ENCODE data around the gene PIP5K1B. TPM values are rescaled to one million over a fixed set of nuclear protein-coding genes. Genes with fewer than 3 reads are reported as not detected.
"Not testable (repeated sequence)": the region's sequence is repeated elsewhere in the genome, so short reads cannot be mapped to it uniquely, and the experiment has no call there.

The PIP5K1B gene
- polyA plus RNA-seq, 1 donor, result 1.1 TPM

DNA sequence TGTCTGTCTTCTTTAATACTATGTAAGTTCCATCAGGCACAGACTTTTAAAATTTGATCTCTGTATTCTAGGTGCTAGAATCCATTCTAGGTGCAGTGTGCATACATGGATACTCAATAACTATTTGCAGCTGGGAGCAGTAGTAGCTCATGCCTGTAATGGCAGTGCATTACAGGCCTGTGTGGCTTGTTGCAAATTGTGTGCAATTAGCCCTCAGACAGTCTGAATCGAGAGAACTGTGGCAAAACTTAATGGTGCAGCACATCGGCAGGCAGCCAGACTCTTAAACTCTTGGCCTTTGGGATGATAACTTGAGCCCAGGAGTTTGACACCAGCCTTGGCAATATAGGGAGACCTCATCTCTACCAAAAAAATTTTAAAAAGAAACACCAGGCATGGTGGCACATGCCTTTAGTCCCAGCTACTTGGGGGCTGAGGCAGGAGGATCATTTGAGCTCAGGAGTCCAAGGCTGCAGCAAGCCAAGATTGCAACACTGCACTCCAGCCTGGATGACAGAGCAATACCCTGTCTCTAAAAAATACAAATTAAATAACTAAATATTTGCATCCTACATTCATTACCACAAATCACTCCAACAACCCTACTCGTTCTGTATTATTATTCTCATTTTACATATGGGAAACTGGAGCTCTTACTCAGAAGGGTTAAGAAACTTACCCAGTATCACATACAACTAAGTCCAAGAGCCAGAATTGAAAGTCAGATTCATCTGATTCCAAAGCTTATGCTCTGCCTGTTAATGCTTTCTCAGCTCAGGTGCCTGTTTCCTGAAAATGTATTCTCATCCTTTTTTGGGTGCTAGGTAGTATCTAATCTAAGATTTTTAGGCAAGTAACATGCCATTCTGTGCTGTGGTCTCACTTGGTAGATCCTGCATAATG, 278.7 kb downstream of the PIP5K1B start:
- DNase-seq (ENCODE audit: low read depth), result no peak

DNA sequence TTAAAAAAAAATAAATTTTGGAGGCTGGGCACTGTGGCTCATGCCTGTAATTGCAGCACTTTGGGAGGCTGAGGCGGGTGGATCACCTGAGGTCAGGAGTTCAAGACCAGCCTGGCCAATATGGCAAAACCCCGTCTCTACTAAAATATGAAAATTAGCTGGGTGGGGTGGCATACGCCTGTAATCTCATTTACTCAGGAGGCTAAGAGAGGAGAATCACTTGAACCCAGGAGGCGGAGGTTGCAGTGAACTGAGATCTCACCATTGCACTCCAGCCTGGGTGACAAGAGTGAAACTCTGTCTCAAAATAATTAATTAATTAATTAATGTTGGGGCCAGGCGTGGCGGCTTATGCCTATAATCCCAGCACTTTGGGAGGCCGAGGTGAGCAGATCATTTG, 281.9 kb downstream of the PIP5K1B start:
- DNase-seq (ENCODE audit: low read depth), result not testable (repeated sequence)

DNA sequence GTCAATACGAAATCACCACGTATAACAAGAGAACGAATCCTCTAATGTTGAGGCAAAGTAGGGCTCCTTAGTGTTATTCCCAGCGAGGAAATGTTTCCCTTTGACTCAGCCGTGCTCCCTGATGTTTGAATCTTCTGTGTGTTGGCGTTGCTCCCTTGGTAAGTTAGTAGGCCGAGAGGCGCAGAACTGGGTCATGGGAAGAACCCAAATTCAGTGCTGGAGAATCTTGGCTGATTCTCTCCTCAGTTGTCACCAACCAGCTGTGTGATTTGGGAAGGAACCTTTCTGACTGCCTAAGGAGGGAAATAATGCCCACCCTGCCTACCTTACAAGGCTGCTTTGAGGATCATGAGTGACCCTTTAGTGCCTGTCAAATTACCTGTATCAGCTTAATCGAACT, 286.4 kb downstream of the PIP5K1B start:
- no peak for DNase-seq (ENCODE audit: low read depth)

DNA sequence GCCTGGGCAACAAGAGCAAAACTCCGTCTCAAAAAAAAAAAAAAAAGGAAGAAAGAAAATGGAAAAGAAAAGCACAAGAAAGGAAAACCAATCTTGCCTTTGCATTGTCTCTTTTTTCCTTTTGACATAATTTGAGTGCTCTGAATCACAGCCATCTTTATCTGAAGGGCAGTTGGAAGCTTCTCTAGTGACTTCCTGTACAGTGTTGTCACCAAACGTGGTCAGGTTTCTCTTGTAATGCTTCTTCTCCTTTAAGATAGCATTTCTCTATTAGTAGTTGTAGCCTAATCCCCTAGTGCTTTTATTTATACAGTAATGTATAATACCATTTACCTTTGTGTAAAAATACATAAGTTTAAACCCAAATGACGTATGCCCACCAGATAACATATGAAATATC, 290.7 kb downstream of the PIP5K1B start:
- no peak for DNase-seq (ENCODE audit: low read depth)

DNA sequence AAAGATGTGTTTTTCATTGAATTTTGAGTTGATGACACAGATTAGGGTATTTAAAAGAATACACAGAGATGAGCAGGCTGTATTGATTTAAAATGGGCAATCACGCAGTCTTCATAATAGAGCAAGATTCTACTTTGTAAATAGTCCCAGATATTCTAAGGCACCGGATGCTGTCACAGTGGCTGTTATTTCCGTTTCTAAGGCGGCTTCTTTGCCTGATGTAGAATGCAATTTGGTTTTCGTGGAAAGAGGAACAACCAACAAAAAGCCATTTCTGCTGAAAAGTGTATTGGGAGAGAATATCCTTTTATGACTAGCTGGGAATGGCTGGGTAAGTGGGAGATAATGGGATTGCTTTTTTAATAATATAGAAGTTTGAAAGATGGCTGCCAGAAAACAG, 291.4 kb downstream of the PIP5K1B start:
- DNase-seq (ENCODE audit: low read depth), result no peak

DNA sequence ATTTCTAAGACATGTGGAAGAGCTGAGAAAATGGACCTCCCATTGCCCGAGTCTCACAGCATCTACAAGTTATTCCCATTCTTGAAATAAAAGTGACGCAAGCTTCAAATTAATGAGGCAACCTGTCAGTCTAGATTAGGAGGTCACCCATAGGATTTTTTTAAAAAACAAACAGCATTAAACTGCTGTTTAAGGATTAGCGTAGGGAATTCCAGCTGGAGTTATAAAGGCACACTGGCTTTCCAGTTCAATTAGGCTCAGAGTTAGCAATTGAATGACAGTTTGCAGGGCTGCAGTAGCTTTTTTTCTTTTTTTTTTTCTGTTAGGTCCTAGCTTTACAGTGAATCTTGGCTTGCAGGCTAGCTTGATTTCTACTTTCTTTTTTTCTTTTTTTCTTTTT, 292.6 kb downstream of the PIP5K1B start:
- no peak for DNase-seq (ENCODE audit: low read depth)

DNA sequence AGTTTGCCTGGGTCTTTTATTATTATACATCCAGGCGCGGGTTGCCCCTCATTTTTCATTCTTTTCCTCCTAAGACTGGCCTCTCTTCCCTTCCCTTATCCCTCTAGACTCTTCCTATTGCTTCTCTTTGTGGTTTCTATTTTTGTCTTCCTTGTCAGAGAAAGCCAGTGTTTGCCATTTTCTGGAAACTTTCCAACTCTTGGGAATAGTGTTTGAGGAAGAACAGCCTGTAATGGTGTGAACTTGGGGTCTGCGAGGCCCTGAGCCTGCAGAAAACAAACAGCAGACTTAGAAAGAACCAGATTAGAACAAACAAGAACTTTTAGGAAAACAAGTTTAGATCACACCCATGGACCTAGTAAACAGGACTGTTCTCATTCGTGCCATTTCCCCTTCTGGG, 293.3 kb downstream of the PIP5K1B start:
- no peak for DNase-seq (ENCODE audit: low read depth)

DNA sequence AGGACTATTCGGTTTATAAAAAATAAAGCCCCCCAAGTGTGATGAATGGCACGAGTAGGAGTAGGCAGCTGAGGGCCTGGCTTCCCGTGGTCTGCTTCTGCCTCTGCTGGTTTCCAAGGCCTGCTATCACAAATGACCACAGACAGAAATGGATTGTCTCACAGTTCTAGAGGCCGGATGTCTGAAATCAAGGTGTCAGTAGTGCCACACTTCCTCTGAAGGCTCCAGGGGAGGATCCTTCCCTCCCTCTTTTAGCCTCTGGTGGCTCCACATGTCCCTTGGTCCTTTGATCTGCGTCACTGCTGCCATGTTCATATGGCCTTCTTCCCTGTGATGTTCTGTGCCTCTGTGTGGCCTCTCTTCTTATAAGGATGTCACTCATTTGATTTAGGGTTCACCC, 293.8 kb downstream of the PIP5K1B start:
- DNase-seq (ENCODE audit: low read depth), result no peak

DNA sequence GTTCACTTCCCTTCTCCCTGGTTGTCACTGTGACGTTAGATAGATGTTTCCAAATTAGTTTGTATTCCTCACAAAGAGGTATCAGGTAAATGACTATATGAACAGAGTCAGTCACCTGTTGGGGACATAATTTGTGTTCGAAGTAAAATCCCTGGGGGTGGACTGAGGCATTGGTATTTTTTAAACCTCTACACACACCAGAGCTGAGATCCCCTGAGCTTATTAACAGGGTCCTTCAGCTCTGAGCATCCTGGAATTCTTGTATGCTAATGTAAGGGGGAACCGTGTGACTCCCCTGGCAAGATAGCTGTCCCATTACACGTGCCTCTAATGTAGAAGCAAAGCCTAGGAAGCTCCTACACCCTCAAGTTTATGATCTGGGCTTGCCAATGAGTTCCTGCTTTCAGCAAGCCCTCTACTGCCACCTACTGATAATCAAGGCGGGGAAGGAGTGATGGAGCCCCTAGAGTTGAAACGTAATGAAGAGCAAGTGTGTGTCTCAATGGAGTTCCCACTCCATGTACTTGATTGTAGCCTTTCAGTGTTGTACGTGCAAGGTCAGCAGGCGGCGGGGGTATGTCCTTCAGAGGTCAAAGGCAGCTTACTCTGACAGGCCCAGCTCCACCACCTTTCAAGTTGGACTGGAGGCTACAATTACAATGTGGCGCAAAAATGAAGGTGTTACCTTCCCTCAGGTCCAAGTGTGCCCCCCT, 294.5 kb downstream of the PIP5K1B start:
- peak; percentile 41 for DNase-seq (ENCODE audit: low read depth)

DNA sequence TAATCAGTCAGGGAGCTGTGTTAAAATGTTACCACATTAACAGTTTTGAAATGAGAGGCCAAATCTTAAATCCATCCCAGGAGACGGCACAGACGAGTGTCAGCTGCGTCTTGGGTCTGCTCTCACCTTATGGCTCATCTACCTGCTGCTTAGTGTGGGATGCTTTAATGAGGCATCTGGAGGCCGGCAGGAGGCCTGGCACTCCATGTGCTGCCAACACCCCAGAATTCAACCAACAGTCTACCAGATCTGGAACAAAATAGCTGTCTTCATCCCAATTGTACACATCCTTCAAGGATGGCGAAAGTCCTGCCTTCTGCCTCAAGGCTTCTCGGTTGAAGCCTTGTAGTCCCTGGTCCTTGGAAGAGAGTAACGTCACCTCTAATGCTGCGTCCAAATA, 296.9 kb downstream of the PIP5K1B start:
- DNase-seq (ENCODE audit: low read depth), result no peak

DNA sequence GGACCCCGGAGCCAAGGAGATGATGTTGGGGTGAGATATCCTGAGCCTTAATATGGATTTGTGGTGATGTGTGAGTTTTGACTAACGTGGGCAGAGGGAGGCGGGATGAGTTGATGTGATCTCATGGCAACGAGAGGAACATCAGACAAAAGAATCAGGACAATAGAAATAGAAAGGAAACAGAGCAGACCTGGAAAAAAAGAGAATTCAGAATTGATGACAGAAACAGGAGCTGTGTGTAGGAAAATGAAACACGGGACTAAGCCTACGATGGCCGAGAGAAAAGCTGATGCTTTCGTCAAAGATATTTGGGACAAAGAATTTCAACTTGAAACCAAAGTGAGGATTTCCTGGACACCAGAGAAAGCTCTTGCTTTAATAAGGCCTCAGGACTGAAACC, 298.0 kb downstream of the PIP5K1B start:
- no peak for DNase-seq (ENCODE audit: low read depth)

DNA sequence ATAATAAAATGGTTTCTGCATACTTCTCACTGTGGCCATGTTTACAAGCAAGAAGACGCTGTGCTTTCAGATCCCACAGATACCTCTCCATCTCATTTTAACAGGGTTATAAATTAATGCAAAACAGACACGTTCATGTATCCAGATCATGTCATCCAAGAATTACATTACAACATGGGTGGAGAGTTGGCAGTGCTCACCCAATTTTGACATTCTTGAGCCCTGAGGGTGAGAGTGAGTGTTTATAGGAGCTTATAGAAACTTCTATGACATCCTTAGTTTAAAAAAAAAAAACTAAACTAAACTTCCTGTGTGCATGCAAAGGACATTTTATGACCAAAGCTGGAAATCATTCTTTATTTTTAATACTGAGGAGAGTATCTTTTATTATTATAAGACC, 299.8 kb downstream of the PIP5K1B start:
- DNase-seq (ENCODE audit: low read depth), result no peak

DNA sequence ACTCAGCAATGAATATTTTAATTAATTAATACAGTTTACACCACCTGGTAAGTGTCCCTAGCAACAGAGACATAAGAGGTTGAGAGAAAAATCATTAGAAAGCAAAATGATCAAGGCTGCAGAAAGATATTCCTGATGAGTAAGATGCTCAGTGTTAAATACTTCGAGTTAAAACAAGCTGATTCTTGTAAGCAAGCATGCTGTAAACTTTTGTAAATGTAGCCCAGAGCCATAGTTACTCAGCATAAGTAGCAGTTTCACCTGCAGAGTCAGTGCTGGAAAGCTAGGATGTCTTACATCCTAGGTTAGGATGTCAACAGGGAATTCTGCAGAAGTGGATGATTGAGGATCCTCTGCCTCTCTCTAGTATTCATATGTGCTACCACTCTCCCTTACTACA, 304.7 kb downstream of the PIP5K1B start:
- DNase-seq (ENCODE audit: low read depth), result no peak

DNA sequence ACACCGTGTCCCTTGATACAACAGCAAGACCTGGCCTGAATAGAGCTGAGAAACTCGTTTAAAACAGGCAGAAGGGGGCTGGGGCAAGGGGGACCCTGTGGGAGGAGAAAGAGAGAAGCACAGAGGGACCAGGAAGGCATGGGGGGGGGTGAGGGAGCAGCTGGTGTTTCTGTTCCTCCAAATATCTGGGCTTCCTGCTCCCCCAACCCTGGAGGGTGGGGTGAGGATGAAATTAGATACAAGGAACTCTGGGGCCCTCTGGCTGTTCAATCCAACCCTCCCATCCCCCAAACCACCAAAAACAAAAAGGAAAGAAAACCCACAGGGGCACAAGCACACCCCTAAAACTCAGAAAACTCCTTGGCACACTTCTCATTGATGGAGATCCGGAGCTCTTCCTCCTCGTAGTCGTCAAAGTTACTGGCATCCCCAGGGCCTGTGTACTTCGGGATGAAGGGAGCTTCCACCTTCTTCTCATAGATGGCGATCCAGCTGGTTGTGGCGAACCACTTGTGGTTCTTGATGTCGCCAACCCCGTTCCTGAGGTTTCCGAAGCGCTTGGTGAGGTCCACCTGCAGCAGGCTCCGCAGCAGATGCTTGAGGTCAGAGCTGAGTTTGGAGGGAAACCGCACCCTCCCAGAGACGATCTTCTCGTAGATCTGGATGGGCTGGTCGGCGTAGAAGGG, 307.8 kb downstream of the PIP5K1B start:
- no peak for DNase-seq (ENCODE audit: low read depth)

DNA sequence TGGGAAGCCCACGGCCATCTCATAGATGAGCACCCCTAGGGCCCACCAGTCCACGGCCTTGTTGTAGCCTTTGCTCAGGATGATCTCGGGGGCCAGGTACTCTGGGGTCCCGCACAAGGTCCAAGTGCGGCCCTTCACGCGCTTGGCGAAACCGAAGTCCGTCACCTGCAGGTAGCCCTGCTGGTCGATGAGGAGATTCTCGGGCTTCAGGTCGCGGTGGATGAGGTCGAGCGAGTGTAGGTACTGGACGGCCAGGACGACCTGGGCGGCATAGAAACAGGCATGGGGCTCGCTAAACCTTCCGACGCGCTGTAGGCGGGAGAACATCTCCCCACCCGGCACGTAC, 308.3 kb downstream of the PIP5K1B start:
- no peak for DNase-seq (ENCODE audit: low read depth)

DNA sequence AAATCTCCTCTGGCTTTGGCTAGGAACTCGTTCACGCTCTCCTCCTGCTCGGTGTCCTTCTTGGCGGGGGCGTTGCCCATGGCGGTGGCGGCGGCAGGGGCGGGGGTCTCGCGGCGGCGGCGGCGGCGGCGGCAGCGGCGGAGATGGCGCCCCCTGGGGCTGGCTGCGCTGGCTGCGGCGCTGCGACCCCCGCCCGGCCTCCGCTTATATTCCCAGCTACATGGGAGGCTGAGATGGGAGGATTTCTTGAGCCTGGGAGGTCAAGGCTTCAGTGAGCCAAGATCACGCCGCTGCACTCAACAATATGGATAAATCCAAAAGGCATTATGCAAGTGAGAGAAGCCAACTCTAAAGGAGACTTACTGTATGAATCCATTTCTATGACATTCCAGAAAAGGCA, 309.0 kb downstream of the PIP5K1B start, which contains the start of gene PRKACG:
Gene PRKACG, minus strand, starts transcription at position 101 of the 400 bp plus-strand sequence. Its CDS starts 21 bp downstream, at position 80.
- no peak for DNase-seq (ENCODE audit: low read depth)

DNA sequence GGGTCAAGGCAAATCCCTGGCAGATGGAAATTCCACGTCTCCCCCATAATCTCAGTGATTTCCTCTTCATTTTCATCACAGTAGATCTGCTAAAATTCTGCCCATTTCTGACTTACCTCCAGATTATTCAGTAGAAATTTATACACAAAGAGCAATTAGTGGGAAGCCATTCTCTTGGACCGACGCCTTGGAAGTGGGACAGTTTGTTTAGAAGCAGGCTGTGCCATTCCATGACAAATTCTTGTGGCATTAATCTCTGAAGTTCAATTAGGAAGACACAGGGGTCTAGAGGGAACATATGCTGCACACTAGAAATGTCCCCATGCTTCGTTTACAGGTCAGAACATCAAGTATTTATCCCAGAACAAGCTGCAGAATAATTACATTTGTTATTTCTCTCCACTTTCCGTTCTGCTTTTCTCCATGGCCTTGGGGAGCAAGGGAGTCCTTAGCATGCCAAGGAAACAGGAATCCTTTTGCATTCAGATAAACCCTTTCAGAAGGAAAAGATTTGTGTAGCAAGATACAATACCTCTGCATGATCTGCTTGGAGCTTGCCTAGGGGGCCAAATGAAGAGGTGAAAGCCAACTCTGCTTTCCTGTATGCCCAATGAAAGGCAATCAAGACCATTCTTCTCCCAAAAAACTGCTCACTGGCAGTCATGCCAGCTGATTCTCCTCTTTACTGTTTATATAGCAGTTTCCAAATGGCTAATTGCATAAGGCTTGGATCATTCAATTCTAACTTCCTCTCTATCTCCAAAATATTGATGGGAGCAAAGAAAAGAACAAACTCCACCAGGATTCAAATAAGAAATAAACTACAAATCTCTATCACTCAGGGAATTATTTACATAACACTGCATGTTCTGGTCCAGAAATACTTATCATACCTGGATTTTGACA, 311.4 kb downstream of the PIP5K1B start:
- DNase-seq (ENCODE audit: low read depth), result no peak

DNA sequence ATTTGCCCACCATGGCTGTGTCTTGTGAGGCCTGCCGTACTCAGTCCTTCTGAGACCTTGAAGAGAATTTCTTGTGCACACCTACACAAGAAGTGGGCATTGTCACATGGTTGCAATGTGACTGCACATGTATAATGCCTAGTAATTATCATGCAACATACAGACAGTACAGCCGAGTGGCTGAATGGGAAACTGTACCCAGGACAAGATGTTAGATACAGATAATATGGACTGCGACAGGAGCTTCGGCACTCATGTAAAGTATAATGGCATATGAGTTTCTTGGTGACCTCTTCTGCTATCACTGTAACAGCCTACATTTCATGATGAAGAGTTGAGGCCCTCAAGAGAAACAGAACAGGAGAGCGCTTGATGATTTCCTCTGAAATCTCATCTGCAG, 313.7 kb downstream of the PIP5K1B start:
- DNase-seq (ENCODE audit: low read depth), result no peak

DNA sequence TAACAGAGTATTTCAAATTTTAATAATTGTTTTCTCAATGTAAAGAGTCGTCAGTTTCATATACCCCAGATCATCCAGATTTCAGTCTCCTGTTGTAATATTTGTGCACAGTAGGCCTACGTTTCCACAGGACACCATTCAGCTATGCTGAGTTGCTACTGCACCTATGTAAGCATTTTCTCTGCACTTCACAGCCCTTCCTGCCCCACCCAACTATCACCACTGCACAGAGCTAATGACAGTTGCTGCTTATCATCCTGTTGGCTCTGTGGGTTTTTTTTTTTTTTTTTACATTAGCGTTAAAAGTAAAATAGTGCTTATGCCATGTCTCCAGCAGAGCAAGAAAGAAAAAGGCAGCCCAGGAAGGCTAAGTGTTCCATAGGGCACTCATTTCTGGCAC, 314.8 kb downstream of the PIP5K1B start:
- DNase-seq (ENCODE audit: low read depth), result no peak

DNA sequence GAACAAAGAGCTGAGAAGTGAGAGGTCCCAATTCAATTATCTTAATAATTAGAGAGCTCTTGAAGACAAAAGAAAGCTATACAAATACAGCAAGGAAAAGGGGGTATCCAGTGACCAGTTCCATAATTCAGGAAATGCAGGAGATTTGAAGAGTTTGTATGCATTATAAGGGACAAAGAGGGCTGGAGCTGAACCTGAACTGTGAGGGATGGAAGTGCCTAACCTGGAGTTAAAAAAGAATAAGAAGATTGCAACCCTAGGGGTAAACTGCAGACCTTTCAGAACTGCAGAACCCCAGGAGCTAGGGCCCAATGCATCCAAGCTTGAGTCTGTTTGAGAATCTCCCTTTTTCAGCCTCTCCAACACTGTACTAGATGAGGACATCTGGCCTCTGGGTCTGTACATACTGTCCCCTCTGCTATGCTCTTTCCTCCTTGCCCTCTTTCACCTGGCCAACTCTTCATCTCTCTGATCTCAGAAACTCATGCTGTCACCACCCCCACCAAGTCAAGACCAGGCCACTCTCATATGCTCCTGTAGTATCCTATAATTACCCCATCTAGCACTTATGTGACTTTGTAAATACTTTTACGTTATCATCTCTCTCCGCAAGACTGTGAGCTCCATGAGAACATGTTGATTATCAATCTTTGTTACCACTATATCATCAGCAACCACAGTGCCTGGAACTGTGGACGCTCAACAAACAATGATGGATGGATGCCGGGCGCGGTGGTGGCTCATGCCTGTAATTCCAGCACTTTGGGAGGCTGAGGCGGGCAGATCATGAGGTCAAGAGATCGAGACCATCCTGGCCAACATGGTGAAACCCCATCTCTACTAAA, 315.5 kb downstream of the PIP5K1B start:
- DNase-seq (ENCODE audit: low read depth), result no peak

DNA sequence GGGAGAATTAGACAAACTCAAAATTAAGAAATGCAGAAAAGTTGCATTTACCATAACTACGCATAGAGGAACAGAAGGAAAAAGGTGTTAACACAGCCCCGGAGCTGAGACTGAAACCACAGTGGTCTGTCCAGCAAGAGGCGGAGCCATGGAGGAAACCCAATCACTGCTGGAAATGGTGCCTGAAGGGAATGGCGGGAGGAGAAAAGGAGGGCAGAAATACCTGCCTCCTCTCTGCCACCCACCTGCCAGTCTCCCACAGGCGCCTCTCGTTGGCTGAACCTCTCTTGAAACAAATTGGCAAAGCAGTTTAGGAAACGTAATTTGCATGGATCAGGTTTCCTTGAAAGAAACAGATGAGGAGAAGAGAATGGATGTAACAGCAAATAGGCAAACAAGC, 318.6 kb downstream of the PIP5K1B start:
- no peak for DNase-seq (ENCODE audit: low read depth)
